MM.1S (cell line): Measurements from ENCODE around the gene ANO2.

Experiments
- EZH2 ChIP-seq: fragments of 300-600 bp; sonication (generic); optimal IDR thresholded peaks from 2 replicates; pipeline ENCODE3; 2017; ENCODE audit warnings: low read depth, mild to moderate bottlenecking, antibody characterized with exemption, low read length, mixed read lengths
- EZH2phosphoT487 ChIP-seq: fragments of 300-600 bp; sonication (generic); IDR thresholded peaks from 2 replicates; pipeline ENCODE4 v1.6.1; 2018; ENCODE audit warnings: antibody characterized with exemption, low read length
- TF ChIP-seq, protein P1 (sequence below): fragments of 300-600 bp; sonication (generic); IDR thresholded peaks from 2 replicates; pipeline ENCODE4 v1.5.1; 2016; ENCODE audit warnings: antibody characterized with exemption, low read length, mixed read lengths

DNA sequence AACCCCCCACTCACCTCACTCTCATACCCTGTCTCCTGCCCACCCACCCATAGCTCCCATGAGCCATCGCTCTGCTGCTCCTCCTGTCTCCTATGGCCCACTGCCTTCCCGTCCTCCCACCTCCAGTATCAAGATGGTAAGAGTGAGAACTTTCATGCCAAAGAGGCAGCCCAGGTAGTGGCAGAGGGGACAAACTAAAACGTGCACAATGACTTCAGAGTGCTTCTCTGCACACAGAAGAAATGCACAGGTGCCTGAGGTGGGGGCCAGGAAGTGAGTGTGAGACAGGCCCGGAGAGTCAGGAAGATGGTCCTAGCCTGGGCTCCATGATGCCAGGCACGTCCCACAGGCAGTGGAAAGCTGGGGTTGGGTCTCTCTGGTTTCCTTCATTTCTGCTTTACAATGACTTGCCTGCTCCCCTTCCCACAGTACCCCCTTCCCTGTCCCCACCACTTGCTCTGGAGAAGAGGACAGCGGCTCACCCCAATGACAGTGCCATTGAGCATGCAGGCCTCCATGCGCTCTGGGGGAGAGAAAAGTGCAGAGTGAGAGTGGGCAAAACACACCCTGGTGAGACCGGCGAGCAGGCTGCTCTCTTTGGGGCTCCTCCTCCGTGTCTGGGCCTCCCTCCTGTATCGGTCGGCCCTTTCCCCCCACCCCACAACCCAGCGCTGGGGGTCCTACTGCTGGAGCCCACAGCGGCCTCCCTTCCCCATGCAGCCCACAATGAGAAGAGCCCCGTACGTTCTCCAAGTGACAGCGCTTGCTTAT is 22.8 kb upstream of the ANO2 start:
- TF ChIP-seq, protein P1, sequence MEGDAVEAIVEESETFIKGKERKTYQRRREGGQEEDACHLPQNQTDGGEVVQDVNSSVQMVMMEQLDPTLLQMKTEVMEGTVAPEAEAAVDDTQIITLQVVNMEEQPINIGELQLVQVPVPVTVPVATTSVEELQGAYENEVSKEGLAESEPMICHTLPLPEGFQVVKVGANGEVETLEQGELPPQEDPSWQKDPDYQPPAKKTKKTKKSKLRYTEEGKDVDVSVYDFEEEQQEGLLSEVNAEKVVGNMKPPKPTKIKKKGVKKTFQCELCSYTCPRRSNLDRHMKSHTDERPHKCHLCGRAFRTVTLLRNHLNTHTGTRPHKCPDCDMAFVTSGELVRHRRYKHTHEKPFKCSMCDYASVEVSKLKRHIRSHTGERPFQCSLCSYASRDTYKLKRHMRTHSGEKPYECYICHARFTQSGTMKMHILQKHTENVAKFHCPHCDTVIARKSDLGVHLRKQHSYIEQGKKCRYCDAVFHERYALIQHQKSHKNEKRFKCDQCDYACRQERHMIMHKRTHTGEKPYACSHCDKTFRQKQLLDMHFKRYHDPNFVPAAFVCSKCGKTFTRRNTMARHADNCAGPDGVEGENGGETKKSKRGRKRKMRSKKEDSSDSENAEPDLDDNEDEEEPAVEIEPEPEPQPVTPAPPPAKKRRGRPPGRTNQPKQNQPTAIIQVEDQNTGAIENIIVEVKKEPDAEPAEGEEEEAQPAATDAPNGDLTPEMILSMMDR = no peak
- TF ChIP-seq EZH2 = no peak
- TF ChIP-seq EZH2phosphoT487 = no peak
